DMS79 (cell line): ENCODE results near the gene NAA38.
A peak's percentile ranks its signal among the peaks of the same experiment; 100 is the strongest.

ENCODE experiments used
- DNase-seq: peaks from one replicate; lab custom pipeline; 2025; lab: John Stamatoyannopoulos, UW

Gene NAA38

GRCh38 chr17:7856811-7857712 lies at the start of gene NAA38:
NAA38 (minus strand) TSS chr17:7857559; CDS start chr17:7857463, 96 bp downstream.
- DNase-seq = peak; percentile 98

GRCh38 chr17:7903154-7904103 lies 46.1 kb upstream of the NAA38 start:
- peak; percentile 99 for DNase-seq

- DNase-seq = no peak
Measured at GRCh38 chr17:7897773-7898172, 40.4 kb upstream of the NAA38 start.

GRCh38 chr17:7897090-7897489 lies 39.7 kb upstream of the NAA38 start:
- no peak for DNase-seq

GRCh38 chr17:7894866-7895265 lies 37.5 kb upstream of the NAA38 start:
- no peak for DNase-seq

GRCh38 chr17:7894226-7894625 lies 36.9 kb upstream of the NAA38 start:
- no peak for DNase-seq

GRCh38 chr17:7893187-7893880 lies 36.0 kb upstream of the NAA38 start:
- DNase-seq = no peak

GRCh38 chr17:7889166-7889955 lies 32.0 kb upstream of the NAA38 start:
- peak; percentile 95 for DNase-seq

- DNase-seq = peak; percentile 59
Measured at GRCh38 chr17:7888184-7888920, 31.0 kb upstream of the NAA38 start, which contains the start of gene CHD3. CHD3 (plus strand) TSS chr17:7888789; CDS start chr17:7889001, 212 bp downstream.

GRCh38 chr17:7887482-7888183 lies 30.3 kb upstream of the NAA38 start:
- peak; percentile 94 for DNase-seq

- DNase-seq = no peak
Measured at GRCh38 chr17:7887038-7887481, 29.7 kb upstream of the NAA38 start.

- peak; percentile 53 for DNase-seq
Measured at GRCh38 chr17:7886227-7887037, 29.1 kb upstream of the NAA38 start.

- DNase-seq = peak; percentile 55
Measured at GRCh38 chr17:7885367-7886226, 28.2 kb upstream of the NAA38 start.

GRCh38 chr17:7884581-7885366 lies 27.4 kb upstream of the NAA38 start:
- DNase-seq = no peak

- DNase-seq = peak; percentile 28
Measured at GRCh38 chr17:7883781-7884386, 26.5 kb upstream of the NAA38 start.

GRCh38 chr17:7882629-7883028 lies 25.3 kb upstream of the NAA38 start:
- DNase-seq = no peak

GRCh38 chr17:7882068-7882467 lies 24.7 kb upstream of the NAA38 start:
- DNase-seq = peak; percentile 52
